GM21528 (cell line): Measurements from ENCODE around the gene PNMA8C.
"Not testable (repeated sequence)": the region's sequence is repeated elsewhere in the genome, so short reads cannot be mapped to it uniquely, and the experiment has no call there.

Experiments used
- ATAC-seq: cut with Tn5 transposase; IDR thresholded peaks from one replicate; pipeline ENCODE4 v1.9.1; 2021; ENCODE audit warnings: mild to moderate bottlenecking, moderate library complexity; ENCODE audit not compliant: unreplicated experiment, low FRiP score

PNMA8C gene

GRCh38 chr19:46412650-46413261 is 16.0 kb downstream of the PNMA8C start:
- ATAC-seq = no peak

- no peak for ATAC-seq
Measured at GRCh38 chr19:46411925-46412649, 16.6 kb downstream of the PNMA8C start.

- no peak for ATAC-seq
Measured at GRCh38 chr19:46411088-46411924, 17.4 kb downstream of the PNMA8C start.

GRCh38 chr19:46410205-46411087 is 18.3 kb downstream of the PNMA8C start:
- ATAC-seq = no peak

- ATAC-seq = no peak
Measured at GRCh38 chr19:46409191-46409590, 19.5 kb downstream of the PNMA8C start.

- no peak for ATAC-seq
Measured at GRCh38 chr19:46408664-46409039, 20.1 kb downstream of the PNMA8C start.

GRCh38 chr19:46407856-46408663 is 20.7 kb downstream of the PNMA8C start:
- ATAC-seq = no peak

- ATAC-seq = no peak
Measured at GRCh38 chr19:46406976-46407375, 21.8 kb downstream of the PNMA8C start.

GRCh38 chr19:46404753-46405468 is 23.8 kb downstream of the PNMA8C start:
- ATAC-seq = no peak

GRCh38 chr19:46404055-46404752 is 24.5 kb downstream of the PNMA8C start:
- ATAC-seq = no peak

GRCh38 chr19:46402725-46403124 is 26.0 kb downstream of the PNMA8C start:
- no peak for ATAC-seq

GRCh38 chr19:46397801-46398479 is 30.8 kb downstream of the PNMA8C start:
- not testable (repeated sequence) for ATAC-seq

- no peak for ATAC-seq
Measured at GRCh38 chr19:46394402-46394797, 34.3 kb downstream of the PNMA8C start.

- no peak for ATAC-seq
Measured at GRCh38 chr19:46393456-46394401, 35.0 kb downstream of the PNMA8C start.

GRCh38 chr19:46392837-46393236 is 35.9 kb downstream of the PNMA8C start:
- no peak for ATAC-seq

- no peak for ATAC-seq
Measured at GRCh38 chr19:46392252-46392801, 36.4 kb downstream of the PNMA8C start.
